ENCODE data around the gene DDX10. TPM values are rescaled to one million over a fixed set of nuclear protein-coding genes. Genes with fewer than 3 reads are reported as not detected.

Gene DDX10
- polyA plus RNA-seq, 1 of the 3 experiments (the other 2 are of a cell fraction): 35.8 TPM

DNA sequence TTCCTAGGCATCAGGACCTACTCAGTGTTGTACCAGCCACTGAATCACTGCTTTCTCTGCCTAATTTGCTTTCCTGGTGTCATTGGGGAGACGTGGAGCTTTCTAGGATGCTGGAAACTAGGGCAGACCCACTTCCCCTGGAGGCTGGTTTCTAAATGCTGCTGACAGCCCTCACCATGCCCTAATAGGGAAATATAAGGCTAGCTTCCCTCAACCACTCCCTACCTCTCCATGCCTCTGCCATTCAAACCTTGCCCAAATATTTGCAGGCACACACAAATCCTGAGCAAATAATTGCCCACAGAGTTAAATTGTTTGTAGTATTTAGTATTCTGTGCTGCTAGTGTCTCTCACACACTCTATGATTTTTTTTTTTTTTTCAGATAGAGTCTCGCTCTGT lies 310.2 kb downstream of the DDX10 start:
- Histone ChIP-seq H3K9me3 (no peaks in the 10 kb centered on the region), H4K20me1 (ENCODE audit: insufficient read depth) (no peaks in the 10 kb centered on the region), H3K4me3 (ENCODE audit: low read depth in 2 of 2, low read length in 1 of 2) (no peak overlapping the region), H3K9me2 (no peaks in the 10 kb centered on the region), H3F3A (replicated peaks; ENCODE audit: insufficient read depth) (peaks cover 20% of the 10 kb centered on the region), H2AFZ (ENCODE audit: low read depth) (no peak overlapping the region; the same call in 1 of the 2 replicates), H3K36me3 (replicated peaks in 1 of 2; ENCODE audit: control insufficient read depth in 1 of 2, insufficient read depth in 2 of 2, low read length in 1 of 2) (no peaks in the 10 kb centered on the region), H3K4me1 (ENCODE audit: control insufficient read depth in 1 of 2, insufficient read depth in 2 of 2, low read depth in 1 of 2, low read length in 1 of 2) (peaks cover 0 to 11% of the 10 kb centered on the region in 2 experiments; a peak in 1 of 4 replicates), H3K27me3 (ENCODE audit: insufficient read depth) (no peaks in the 10 kb centered on the region), H3K4me2 (no peak overlapping the region), H3K79me2 (ENCODE audit: insufficient read depth) (no peaks in the 10 kb centered on the region), H3K27ac (ENCODE audit: low read depth in 2 of 2, low read length in 1 of 2) (peak overlapping the region in 1 of 2 experiments; percentile 95; a peak in 2 of 4 replicates), H3K9ac (no peak overlapping the region)
- TF ChIP-seq SIN3A (IDR thresholded peaks at IDR 0.05; ENCODE audit: borderline replicate concordance, low read depth, low read length) (no peak), YY1 (IDR thresholded peaks at IDR 0.05; ENCODE audit: low read depth) (no peak), RFX5 (IDR thresholded peaks at IDR 0.05; ENCODE audit: low read length) (no peak), EZH2phosphoT487 (IDR thresholded peaks at IDR 0.05; ENCODE audit: borderline replicate concordance, low read depth) (no peak), TEAD4 (IDR thresholded peaks at IDR 0.05; ENCODE audit: borderline replicate concordance, insufficient read depth) (no peak), NRF1 (IDR thresholded peaks at IDR 0.05; ENCODE audit: low read depth, low read length) (no peak), GATA2 (CRISPR knock-in tag; IDR thresholded peaks at IDR 0.05) (no peak)
- TF ChIP-seq, protein P1, sequence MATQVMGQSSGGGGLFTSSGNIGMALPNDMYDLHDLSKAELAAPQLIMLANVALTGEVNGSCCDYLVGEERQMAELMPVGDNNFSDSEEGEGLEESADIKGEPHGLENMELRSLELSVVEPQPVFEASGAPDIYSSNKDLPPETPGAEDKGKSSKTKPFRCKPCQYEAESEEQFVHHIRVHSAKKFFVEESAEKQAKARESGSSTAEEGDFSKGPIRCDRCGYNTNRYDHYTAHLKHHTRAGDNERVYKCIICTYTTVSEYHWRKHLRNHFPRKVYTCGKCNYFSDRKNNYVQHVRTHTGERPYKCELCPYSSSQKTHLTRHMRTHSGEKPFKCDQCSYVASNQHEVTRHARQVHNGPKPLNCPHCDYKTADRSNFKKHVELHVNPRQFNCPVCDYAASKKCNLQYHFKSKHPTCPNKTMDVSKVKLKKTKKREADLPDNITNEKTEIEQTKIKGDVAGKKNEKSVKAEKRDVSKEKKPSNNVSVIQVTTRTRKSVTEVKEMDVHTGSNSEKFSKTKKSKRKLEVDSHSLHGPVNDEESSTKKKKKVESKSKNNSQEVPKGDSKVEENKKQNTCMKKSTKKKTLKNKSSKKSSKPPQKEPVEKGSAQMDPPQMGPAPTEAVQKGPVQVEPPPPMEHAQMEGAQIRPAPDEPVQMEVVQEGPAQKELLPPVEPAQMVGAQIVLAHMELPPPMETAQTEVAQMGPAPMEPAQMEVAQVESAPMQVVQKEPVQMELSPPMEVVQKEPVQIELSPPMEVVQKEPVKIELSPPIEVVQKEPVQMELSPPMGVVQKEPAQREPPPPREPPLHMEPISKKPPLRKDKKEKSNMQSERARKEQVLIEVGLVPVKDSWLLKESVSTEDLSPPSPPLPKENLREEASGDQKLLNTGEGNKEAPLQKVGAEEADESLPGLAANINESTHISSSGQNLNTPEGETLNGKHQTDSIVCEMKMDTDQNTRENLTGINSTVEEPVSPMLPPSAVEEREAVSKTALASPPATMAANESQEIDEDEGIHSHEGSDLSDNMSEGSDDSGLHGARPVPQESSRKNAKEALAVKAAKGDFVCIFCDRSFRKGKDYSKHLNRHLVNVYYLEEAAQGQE (IDR thresholded peaks at IDR 0.05; ENCODE audit: low read depth, low read length): no peak
- TF ChIP-seq, protein P2, sequence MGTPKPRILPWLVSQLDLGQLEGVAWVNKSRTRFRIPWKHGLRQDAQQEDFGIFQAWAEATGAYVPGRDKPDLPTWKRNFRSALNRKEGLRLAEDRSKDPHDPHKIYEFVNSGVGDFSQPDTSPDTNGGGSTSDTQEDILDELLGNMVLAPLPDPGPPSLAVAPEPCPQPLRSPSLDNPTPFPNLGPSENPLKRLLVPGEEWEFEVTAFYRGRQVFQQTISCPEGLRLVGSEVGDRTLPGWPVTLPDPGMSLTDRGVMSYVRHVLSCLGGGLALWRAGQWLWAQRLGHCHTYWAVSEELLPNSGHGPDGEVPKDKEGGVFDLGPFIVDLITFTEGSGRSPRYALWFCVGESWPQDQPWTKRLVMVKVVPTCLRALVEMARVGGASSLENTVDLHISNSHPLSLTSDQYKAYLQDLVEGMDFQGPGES (IDR thresholded peaks at IDR 0.05; ENCODE audit: low read depth, low read length): no peak
- POLR2A ChIA-PET: no interaction called here
- WGBS (ENCODE audit: low lambda C conversion rate): 94% methylated on average over 2 of the region's 2 CpGs
- no peak for DNase-seq
- CTCF ChIA-PET: no interaction called here

DNA sequence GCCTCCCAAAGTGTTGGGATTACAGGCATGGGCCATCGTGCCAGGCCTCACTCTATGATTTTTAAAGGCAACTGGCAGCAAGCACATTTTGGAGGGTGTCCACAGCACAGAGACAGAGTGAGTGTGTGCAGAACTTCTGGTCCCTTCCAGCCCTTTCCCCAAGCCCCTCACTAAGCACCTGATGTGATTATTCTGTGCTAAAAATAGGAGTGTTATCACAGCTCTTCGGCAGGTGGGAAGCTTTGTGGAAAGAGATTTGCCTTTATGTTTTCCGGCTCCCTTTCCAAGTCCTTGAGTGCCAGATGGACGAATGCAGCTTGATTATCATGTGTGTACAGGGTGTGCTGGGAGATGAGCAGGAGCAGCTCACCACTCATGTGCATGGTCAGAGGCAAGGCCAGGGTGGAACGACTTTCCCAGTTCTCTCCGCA lies 310.8 kb downstream of the DDX10 start:
- 86% methylated on average over 5 of the region's 6 CpGs for WGBS (ENCODE audit: low lambda C conversion rate)
- no peaks in the 10 kb centered on the region for H4K20me1 ChIP-seq (ENCODE audit: insufficient read depth)
- peaks cover 20% of the 10 kb centered on the region for H3F3A ChIP-seq (replicated peaks; ENCODE audit: insufficient read depth)
- H3K9me2 ChIP-seq: no peaks in the 10 kb centered on the region
- H3K4me1 ChIP-seq (ENCODE audit: control insufficient read depth in 1 of 2, insufficient read depth in 2 of 2, low read depth in 1 of 2, low read length in 1 of 2): peaks cover 0 to 11% of the 10 kb centered on the region in 2 experiments; a peak in 1 of 4 replicates
- H2AFZ ChIP-seq (ENCODE audit: low read depth): no peak overlapping the region
- no peak overlapping the region for H3K4me3 ChIP-seq (ENCODE audit: low read depth in 2 of 2, low read length in 1 of 2)
- H3K79me2 ChIP-seq (ENCODE audit: insufficient read depth): no peaks in the 10 kb centered on the region
- H3K9ac ChIP-seq: no peak overlapping the region
- H3K9me3 ChIP-seq: no peaks in the 10 kb centered on the region
- no peak overlapping the region for H3K4me2 ChIP-seq
- no peak for DNase-seq
- H3K27ac ChIP-seq (ENCODE audit: low read depth in 2 of 2, low read length in 1 of 2): no peak overlapping the region
- ChIA-PET CTCF (no interaction called here), POLR2A (no interaction called here)
- H3K36me3 ChIP-seq (replicated peaks in 1 of 2; ENCODE audit: control insufficient read depth in 1 of 2, insufficient read depth in 2 of 2, low read length in 1 of 2): no peaks in the 10 kb centered on the region
- no peaks in the 10 kb centered on the region for H3K27me3 ChIP-seq (ENCODE audit: insufficient read depth)
- no peak for TF ChIP-seq MEF2A (IDR thresholded peaks at IDR 0.05; ENCODE audit: borderline replicate concordance, low read depth)
- TF ChIP-seq, protein P3, sequence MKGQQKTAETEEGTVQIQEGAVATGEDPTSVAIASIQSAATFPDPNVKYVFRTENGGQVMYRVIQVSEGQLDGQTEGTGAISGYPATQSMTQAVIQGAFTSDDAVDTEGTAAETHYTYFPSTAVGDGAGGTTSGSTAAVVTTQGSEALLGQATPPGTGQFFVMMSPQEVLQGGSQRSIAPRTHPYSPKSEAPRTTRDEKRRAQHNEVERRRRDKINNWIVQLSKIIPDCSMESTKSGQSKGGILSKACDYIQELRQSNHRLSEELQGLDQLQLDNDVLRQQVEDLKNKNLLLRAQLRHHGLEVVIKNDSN (IDR thresholded peaks at IDR 0.05; ENCODE audit: borderline replicate concordance, low read depth): no peak
- TF ChIP-seq, protein P4, sequence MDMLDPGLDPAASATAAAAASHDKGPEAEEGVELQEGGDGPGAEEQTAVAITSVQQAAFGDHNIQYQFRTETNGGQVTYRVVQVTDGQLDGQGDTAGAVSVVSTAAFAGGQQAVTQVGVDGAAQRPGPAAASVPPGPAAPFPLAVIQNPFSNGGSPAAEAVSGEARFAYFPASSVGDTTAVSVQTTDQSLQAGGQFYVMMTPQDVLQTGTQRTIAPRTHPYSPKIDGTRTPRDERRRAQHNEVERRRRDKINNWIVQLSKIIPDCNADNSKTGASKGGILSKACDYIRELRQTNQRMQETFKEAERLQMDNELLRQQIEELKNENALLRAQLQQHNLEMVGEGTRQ (IDR thresholded peaks at IDR 0.05; ENCODE audit: borderline replicate concordance, low read depth, low read length): no peak
- no peak for TF ChIP-seq TEAD4 (IDR thresholded peaks at IDR 0.05; ENCODE audit: borderline replicate concordance, insufficient read depth)
- no peak for TF ChIP-seq FOXM1 (IDR thresholded peaks at IDR 0.05; ENCODE audit: low read depth)
- no peak for TF ChIP-seq NFIC (IDR thresholded peaks at IDR 0.05; ENCODE audit: borderline replicate concordance)
- no peak for TF ChIP-seq RXRA (IDR thresholded peaks at IDR 0.05; ENCODE audit: borderline replicate concordance, low read depth)
- no peak for TF ChIP-seq GABPA (IDR thresholded peaks at IDR 0.05; ENCODE audit: low read depth)
- no peak for TF ChIP-seq CHD2 (IDR thresholded peaks at IDR 0.05; ENCODE audit: low read length, partially characterized antibody)
- TF ChIP-seq SMC3 (IDR thresholded peaks at IDR 0.05; ENCODE audit: low read depth, low read length): no peak
- TF ChIP-seq TAF1 (IDR thresholded peaks at IDR 0.05; ENCODE audit: borderline replicate concordance, low read depth, low read length): no peak
- TF ChIP-seq, protein P5, sequence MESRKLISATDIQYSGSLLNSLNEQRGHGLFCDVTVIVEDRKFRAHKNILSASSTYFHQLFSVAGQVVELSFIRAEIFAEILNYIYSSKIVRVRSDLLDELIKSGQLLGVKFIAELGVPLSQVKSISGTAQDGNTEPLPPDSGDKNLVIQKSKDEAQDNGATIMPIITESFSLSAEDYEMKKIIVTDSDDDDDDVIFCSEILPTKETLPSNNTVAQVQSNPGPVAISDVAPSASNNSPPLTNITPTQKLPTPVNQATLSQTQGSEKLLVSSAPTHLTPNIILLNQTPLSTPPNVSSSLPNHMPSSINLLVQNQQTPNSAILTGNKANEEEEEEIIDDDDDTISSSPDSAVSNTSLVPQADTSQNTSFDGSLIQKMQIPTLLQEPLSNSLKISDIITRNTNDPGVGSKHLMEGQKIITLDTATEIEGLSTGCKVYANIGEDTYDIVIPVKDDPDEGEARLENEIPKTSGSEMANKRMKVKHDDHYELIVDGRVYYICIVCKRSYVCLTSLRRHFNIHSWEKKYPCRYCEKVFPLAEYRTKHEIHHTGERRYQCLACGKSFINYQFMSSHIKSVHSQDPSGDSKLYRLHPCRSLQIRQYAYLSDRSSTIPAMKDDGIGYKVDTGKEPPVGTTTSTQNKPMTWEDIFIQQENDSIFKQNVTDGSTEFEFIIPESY (IDR thresholded peaks at IDR 0.05; ENCODE audit: borderline replicate concordance, low read depth): no peak

Data from SK-N-SH (cell line).